ENCODE measurements around the gene P2RY11. TPM values are rescaled to one million over a fixed set of nuclear protein-coding genes. Genes with fewer than 3 reads are reported as not detected.

Gene P2RY11
- total RNA-seq, 3 donors from 2014 or later: 14.1 to 18.5 (median 16.9) TPM

DNA sequence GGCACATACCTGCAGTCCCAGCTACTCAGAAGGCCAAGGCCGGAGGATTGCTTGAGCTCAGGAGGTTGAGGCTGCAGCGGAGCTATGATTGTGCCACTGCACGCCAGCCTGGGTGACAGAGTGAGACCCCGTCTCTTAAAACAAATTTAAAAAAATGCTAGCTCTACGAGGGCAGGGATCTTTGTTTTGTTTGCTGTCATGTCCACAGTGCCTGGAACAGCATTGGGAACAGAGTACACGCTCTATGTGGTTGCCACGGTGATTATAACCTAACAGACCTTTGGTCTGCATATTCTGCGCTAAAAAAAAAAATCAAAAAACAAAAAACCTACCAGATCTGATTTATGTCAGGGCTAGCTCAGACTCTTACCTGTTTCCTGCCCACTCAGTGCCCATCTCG is 27.6 kb upstream of the P2RY11 start:
- H3K4me3 ChIP-seq: no peak overlapping the region
- no peaks in the 10 kb centered on the region for H3K4me1 ChIP-seq (ENCODE audit: low read depth)
- DNase-seq (no peak), ATAC-seq (no peak)
- H3K36me3 ChIP-seq (ENCODE audit: low read depth): no peaks in the 10 kb centered on the region
- intact Hi-C loops (cut with DNase I, micrococcal nuclease): no loop called here
- no peaks in the 10 kb centered on the region for H3K9me3 ChIP-seq
- TF ChIP-seq, protein P1, sequence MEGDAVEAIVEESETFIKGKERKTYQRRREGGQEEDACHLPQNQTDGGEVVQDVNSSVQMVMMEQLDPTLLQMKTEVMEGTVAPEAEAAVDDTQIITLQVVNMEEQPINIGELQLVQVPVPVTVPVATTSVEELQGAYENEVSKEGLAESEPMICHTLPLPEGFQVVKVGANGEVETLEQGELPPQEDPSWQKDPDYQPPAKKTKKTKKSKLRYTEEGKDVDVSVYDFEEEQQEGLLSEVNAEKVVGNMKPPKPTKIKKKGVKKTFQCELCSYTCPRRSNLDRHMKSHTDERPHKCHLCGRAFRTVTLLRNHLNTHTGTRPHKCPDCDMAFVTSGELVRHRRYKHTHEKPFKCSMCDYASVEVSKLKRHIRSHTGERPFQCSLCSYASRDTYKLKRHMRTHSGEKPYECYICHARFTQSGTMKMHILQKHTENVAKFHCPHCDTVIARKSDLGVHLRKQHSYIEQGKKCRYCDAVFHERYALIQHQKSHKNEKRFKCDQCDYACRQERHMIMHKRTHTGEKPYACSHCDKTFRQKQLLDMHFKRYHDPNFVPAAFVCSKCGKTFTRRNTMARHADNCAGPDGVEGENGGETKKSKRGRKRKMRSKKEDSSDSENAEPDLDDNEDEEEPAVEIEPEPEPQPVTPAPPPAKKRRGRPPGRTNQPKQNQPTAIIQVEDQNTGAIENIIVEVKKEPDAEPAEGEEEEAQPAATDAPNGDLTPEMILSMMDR (IDR thresholded peaks at IDR 0.05): no peak

DNA sequence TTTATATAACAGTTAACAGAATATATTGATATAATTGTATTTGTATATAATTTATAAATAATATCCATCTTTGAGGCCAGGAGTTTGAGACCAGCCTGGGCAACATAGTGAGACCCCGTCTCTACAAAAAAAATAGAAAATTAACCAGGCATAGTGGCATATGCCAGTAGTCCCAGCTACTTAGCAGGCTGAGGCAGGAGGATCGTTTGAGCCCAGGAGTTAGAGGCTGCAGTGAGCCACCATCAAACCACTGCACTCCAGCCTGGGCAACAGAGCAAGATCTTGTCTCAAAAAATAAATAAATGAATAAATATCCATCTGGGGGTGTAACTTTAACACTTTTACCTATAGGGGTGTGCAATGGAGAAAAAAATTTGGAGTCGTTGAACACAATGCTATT is 26.7 kb upstream of the P2RY11 start:
- Histone ChIP-seq H3K4me1 (ENCODE audit: low read depth) (no peaks in the 10 kb centered on the region), H3K36me3 (ENCODE audit: low read depth) (no peaks in the 10 kb centered on the region), H3K9me3 (no peaks in the 10 kb centered on the region), H3K4me3 (no peak overlapping the region)
- intact Hi-C loops (cut with DNase I, micrococcal nuclease): no loop called here
- DNase-seq (no peak), ATAC-seq (no peak)
- TF ChIP-seq, protein P1 (IDR thresholded peaks at IDR 0.05): no peak

DNA sequence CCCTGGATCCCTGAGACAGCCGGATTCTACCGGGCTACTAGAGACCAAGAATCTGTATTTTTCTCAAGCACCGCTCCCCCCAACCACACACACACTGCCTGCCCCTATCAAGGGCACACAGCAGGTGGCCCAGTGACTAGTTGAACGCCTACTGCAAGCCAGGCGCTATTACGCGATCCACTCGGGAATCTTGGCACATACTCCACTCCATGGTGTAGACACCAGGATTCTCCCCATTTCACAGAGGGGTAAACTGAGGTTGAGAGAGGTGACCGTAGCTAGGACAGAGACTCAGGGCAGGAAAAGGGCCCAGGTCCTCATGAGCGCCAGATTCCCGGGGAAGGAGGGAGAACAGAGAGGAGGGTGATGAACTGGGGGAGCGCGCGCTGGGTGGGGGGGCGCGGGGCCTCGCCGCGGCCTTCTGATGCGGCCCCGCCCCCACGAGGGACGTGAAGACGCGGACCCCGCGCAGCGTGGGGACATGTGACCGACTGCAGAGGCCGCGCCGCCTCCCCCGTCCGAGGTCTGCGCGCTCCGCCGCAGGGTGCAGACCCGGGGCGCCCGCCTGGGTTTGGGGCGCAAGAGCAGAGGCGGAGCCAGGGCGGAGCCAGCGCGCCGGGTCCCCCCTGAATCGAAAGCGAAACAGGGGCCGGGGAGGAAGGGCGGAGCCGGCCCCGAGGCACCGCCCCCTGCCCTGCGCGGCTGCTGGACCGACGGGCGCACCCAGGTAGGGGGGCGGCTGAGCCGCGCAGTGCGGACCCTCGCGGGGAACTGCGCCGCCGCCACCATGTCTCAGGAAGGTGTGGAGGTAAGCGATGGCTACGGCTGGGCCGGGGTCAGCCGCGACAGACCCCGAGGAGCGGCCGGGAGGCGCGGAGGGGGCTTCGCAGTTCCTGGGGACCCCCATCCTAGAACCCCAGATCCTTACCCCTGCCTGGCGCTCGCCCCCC is 25.6 kb upstream of the P2RY11 start, which contains the start of gene SHFL:
Gene SHFL (plus strand): TSS at position 677 of the 950 bp plus-strand sequence. CDS start 111 bp downstream, at position 788.
- Histone ChIP-seq H3K9me3 (no peaks in the 10 kb centered on the region), H3K4me3 (peak within 1 kb of the TSS; percentile 76), H3K36me3 (ENCODE audit: low read depth) (no peaks in the 10 kb centered on the region), H3K4me1 (ENCODE audit: low read depth) (no peaks in the 10 kb centered on the region)
- TF ChIP-seq, protein P1 (IDR thresholded peaks at IDR 0.05): no peak
- ATAC-seq (peak; percentile 98), DNase-seq (peak; percentile 86 to 91 (median 88))
- intact Hi-C loops (cut with DNase I, micrococcal nuclease): no loop called here

DNA sequence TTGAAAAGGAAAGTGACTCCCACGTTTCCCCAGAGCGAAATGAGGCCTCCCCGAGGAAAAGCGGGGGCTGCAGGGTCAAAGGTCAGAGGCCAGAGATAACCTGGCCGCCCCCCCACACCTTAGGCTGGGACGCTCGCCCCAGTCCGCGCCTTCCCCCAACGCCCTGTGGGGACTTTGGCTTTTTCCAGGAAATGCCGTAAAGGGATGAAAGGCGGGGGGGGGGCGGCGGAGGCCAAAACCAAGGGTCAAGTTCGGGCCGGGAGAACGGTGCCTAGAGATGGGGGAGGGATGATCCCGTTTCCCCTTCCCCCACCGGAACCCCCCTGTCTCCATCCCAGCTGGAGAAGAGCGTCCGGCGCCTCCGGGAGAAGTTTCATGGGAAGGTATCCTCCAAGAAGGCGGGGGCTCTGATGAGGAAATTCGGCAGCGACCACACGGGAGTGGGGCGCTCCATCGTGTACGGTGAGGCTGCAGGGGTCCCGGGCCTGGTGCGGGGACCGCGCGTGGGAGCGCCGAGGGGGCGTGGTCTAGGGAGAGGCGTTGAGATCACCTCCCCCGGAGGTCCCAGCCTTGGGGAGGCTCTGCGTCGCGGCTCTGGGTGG is 24.8 kb upstream of the P2RY11 start:
- TF ChIP-seq, protein P1 (IDR thresholded peaks at IDR 0.05): no peak
- DNase-seq (peak; percentile 40 to 65 (median 51)), ATAC-seq (peak; percentile 26)

DNA sequence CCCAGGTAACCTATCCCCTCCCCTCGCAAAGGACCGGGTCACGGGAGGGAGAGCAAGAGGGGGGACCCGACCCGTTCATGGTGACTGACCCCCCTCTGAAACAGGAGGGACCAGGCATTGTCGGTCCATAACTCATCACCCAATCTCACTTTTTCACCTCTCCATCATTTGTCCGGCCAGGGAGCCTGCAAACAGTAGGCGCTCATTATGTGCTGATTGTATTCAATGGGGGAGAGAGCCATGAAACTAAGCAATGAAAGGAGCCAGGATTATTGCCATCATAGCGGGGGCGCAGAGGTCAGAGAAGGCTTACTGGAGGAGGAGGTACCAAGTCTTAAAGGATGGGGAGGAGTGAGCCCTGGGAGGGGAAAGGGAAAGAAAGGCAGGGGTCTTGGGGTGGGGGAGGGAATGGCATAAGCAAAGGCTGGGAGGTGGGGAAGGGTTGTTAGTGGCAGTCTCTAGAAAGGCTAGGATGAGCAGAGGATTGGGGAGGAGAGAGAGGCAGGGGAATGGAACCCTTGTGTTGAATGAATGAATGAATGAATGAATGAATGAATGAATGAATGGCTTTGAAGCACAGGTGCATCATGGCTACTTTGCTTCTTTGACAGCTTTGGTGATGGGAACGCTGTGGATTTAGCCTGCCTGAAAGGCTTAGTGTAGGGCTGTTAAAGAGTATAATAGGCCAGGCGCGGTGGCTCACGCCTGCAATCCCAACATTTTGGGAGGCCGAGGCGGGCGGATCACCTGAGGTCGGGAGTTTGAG is 24.0 kb upstream of the P2RY11 start:
- no peak for ATAC-seq
- intact Hi-C loops (cut with DNase I, micrococcal nuclease): no loop called here
- DNase-seq: no peak

More for the DNA sequence above, 24.8 kb upstream of the P2RY11 start:
- H3K36me3 ChIP-seq (ENCODE audit: low read depth): no peaks in the 10 kb centered on the region
- H3K4me1 ChIP-seq (ENCODE audit: low read depth): no peaks in the 10 kb centered on the region
- intact Hi-C loops (cut with DNase I, micrococcal nuclease): no loop called here
- H3K4me3 ChIP-seq: peak overlapping the region; percentile 76
- H3K9me3 ChIP-seq: no peaks in the 10 kb centered on the region

More for the DNA sequence above, 24.0 kb upstream of the P2RY11 start:
- TF ChIP-seq, protein P1 (IDR thresholded peaks at IDR 0.05): no peak
- Histone ChIP-seq H3K4me1 (ENCODE audit: low read depth) (no peaks in the 10 kb centered on the region), H3K4me3 (no peak overlapping the region), H3K9me3 (no peaks in the 10 kb centered on the region), H3K36me3 (ENCODE audit: low read depth) (no peaks in the 10 kb centered on the region)
